Measurements from ENCODE around the gene TAGLN3.

DNA sequence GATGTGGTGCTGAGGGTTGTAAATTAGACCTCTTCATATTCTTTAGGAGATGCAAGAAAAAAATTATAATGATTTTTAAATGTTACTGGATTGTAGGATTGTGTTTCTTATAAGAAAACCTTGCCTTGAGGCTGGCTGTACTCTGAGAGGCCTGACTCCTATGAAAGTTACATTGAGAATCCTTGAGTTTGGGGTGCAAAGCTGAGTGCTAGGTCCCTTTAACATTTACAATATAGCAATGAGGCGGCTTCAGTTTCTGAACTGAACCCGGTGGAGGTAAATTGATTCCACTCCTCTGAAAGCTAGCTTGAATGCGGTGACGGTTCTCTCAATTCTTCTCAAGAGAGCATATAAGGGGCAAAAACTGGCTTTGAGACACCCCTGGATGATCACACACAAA is 35.7 kb downstream of the TAGLN3 start, which contains the start of gene TMPRSS7:
- TF ChIP-seq, protein P1, sequence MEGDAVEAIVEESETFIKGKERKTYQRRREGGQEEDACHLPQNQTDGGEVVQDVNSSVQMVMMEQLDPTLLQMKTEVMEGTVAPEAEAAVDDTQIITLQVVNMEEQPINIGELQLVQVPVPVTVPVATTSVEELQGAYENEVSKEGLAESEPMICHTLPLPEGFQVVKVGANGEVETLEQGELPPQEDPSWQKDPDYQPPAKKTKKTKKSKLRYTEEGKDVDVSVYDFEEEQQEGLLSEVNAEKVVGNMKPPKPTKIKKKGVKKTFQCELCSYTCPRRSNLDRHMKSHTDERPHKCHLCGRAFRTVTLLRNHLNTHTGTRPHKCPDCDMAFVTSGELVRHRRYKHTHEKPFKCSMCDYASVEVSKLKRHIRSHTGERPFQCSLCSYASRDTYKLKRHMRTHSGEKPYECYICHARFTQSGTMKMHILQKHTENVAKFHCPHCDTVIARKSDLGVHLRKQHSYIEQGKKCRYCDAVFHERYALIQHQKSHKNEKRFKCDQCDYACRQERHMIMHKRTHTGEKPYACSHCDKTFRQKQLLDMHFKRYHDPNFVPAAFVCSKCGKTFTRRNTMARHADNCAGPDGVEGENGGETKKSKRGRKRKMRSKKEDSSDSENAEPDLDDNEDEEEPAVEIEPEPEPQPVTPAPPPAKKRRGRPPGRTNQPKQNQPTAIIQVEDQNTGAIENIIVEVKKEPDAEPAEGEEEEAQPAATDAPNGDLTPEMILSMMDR (conservative IDR thresholded peaks at IDR 0.05), result no peak
- TF ChIP-seq EZH2 (IDR thresholded peaks at IDR 0.05; ENCODE audit: low read depth), result no peak

All from PC-9 (cell line).